Upper lobe of left lung (tissue), 4 donors: Measurements from ENCODE around the gene IWS1.

Experiments used
- POLR2A ChIP-seq, 4 donors: fragments of 450-650 bp; IDR thresholded peaks; one replicate each; pipeline ENCODE4 v1.5.1; 2016 to 2017; ENCODE audit warnings: antibody characterized with exemption in 4 of 4, mild to moderate bottlenecking in 2 of 4
- POLR2AphosphoS5 ChIP-seq, 2 donors: sonication (generic); formaldehyde crosslinking; IDR thresholded peaks; one replicate each; pipeline ENCODE4 v1.5.1; 2017; ENCODE audit warnings: antibody characterized with exemption in 2 of 2
- TF ChIP-seq, protein P1 (sequence below), 6 experiments: fragments of 450-650 bp in 4 of 6; fragments of 200-600 bp in 2 of 6; sonication (generic) in 2 of 6; IDR thresholded peaks; one replicate each; pipeline ENCODE4 v1.5.1; 2016 to 2019; ENCODE audit warnings: antibody characterized with exemption in 6 of 6

DNA sequence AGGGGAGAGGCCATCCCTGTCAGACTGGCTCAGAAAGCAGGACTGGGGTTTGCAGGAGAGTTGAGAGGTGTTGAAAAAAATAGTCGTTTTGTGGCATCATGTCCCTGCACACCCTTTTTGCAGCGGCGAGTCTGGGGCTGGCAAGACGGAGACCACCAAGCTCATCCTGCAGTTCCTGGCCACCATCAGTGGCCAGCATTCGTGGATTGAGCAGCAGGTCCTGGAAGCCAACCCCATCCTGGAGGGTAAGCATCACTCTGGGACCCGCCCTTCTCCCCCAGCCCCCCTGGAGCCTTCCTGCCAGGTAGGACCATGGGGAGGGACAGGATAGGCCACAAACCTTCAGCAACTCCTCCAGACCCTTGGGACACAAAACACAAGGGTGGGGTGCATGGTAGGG is 43.4 kb upstream of the IWS1 start:
- TF ChIP-seq POLR2AphosphoS5 (IDR thresholded peaks at IDR 0.05) (no peak), POLR2A (IDR thresholded peaks at IDR 0.05) (no peak)
- TF ChIP-seq, protein P1, sequence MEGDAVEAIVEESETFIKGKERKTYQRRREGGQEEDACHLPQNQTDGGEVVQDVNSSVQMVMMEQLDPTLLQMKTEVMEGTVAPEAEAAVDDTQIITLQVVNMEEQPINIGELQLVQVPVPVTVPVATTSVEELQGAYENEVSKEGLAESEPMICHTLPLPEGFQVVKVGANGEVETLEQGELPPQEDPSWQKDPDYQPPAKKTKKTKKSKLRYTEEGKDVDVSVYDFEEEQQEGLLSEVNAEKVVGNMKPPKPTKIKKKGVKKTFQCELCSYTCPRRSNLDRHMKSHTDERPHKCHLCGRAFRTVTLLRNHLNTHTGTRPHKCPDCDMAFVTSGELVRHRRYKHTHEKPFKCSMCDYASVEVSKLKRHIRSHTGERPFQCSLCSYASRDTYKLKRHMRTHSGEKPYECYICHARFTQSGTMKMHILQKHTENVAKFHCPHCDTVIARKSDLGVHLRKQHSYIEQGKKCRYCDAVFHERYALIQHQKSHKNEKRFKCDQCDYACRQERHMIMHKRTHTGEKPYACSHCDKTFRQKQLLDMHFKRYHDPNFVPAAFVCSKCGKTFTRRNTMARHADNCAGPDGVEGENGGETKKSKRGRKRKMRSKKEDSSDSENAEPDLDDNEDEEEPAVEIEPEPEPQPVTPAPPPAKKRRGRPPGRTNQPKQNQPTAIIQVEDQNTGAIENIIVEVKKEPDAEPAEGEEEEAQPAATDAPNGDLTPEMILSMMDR (IDR thresholded peaks at IDR 0.05), result no peak
